Forelimb muscle (tissue), 1 donor: Measurements from ENCODE around the gene VCAM1. TPM values are rescaled to one million over a fixed set of nuclear protein-coding genes. Genes with fewer than 3 reads are reported as not detected.

ENCODE experiments used
- DNase-seq: peaks from one replicate; pipeline ENCODE4 v3.0.0-alpha.2; 2013; ENCODE audit warnings: low read depth
- polyA plus RNA-seq: library from polyadenylated mRNA; unstranded; fragments of 120-200 nt; gene quantifications from one replicate; pipeline ENCODE4 v1.2.1, GENCODE V29; 2013; ENCODE audit not compliant: insufficient read length

The VCAM1 gene
- polyA plus RNA-seq, 1 donor, result 8.7 TPM

DNA sequence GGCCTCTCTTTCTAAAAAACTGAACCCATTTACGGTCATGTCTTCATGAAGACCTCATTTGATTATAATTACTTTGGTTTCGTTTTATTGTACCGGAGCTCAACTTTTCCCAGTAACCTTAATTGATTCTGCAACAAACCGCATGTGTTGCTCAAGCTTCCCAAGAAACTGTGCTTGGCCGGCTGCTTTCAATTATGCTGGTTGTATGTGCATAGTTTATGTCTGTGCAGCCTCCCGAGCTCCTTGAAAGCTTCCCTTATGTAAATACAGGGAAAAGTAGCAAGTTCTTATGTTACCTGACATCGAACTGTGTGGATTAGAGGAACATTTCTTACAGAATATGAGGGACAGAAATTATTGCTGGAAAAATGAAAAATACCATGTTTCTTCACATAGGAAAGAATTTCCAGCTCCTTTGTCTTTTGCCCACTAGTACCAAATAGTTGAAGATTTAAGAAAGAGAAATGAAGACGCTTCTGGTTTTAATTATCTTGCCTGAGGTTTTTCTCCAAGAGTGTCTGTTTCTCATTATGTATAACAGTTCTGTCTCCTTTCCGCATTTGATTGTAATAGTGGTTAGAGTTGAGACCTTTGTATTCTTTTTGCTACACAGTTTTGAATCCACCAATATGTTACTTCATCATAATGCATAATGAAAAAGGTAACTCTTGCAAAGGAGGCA, 2.1 kb downstream of the VCAM1 start:
- no peak for DNase-seq

DNA sequence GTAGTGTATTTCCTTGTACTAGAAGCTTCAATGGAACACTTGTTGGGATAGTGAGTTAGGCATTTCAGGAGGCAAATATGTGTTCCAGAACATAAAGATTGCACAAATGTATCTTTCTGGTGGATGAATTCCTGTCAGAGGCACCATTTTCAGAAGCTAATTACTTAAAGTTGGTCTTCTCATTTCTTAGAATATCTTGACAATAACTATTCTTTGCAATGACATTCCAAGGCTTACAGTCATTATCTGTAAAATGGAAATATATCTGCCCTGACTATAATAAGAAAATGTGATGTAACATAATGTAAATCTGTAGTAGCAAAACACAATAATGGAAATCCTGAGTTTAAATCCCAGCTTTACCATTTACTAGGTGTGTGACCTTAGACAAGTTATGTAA, 2.7 kb downstream of the VCAM1 start:
- no peak for DNase-seq

DNA sequence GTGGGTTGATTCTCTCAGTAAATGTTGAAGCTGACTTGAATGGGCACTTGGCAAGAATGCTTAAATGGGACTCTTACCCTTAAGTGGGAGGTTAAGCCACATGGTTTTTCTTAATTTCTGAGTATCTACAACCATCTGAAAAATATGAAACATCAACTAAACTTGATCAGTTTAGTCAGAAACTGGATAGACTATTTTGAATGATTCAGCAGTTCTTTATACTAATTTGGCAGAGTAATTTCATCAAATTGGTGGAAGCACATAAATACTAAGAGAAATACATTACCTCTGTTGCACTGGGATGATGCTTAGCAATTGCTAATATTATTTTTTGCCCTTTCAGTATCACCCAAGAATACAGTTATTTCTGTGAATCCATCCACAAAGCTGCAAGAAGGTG, 4.7 kb downstream of the VCAM1 start:
- DNase-seq, result no peak

DNA sequence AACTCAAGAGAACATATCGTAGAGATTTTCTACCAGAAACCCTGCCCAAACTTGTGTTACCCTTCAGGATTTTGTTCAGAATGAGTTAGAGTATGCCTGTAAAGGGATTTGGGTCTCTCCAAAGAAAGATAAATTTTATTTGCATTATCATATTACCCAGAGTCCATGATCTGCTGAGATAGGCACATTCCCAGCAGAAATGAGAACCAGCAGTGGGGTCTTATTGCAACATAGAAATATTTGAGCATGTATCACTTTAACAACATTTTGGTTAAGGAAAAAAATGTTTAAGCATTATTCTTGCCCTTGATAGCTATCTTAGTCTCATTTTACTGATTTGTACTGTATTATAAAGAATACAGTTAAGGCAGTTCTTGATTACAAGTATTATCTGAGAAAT, 10.6 kb downstream of the VCAM1 start:
- DNase-seq, result no peak

DNA sequence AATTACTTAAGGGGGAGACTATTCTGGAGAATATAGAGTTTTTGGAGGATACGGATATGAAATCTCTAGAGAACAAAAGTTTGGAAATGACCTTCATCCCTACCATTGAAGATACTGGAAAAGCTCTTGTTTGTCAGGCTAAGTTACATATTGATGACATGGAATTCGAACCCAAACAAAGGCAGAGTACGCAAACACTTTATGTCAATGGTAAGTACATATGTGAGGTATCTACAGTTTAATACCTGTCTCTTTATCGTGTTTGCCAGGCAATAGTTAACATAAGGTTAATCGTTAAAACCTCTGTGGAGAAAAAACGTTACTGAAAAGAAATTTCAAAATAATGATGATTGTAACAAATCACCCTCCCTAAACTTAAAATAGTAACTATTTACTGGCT, 11.8 kb downstream of the VCAM1 start:
- no peak for DNase-seq

DNA sequence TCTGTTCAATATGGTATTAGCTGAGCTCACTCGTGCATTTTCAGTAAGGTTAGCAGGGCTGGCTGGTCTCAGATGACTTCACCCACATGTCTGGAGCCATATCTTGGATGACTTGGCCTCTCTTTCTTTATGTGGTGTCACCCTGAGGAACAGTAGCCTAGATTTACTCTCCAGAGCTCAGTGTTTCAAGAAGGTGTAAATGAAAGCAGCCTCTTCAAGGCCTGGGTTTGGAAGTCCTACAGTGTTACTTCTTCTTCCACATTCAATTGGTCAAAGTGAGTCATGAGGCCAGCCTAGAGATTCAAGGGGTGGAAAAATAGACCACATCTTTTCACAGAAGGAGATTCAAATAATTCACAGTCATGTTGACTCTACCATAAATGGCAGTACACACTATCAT, 12.2 kb downstream of the VCAM1 start:
- DNase-seq, result no peak

DNA sequence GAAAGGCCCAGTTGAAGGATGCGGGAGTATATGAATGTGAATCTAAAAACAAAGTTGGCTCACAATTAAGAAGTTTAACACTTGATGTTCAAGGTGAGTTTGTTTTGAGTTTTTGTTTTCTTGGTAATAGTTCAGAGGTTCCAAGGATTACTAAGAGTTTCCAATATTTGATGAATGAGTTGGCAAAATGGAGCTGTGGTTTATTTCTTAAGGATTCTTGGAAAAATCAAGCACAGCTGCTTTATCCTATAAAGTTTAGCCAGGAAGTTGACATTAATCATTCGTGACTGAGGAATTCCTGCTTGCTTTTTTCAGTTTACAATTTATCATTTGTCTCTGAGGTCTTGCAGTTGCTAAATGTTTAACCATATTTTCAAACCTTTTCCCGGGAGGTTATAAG, 15.1 kb downstream of the VCAM1 start:
- peak; percentile 89 for DNase-seq

DNA sequence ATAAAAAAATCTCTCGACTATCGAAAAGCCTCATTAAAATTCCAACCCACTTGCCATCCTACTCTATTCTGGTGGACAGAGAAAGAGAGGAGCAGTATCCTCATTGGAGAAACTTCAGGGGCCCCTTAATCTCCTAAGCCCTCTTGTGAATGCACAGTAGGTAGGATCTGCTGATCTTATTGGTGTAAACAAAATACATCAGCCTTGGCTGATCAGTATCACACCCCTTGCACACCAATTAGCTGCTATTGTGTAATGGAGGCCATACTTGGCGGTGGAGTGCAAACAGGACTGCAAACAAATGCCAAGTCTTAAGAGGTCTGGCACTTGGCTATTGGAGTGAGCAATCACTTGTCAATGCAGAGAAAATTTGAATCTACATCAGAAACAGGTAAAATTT, 15.7 kb downstream of the VCAM1 start:
- DNase-seq, result no peak

DNA sequence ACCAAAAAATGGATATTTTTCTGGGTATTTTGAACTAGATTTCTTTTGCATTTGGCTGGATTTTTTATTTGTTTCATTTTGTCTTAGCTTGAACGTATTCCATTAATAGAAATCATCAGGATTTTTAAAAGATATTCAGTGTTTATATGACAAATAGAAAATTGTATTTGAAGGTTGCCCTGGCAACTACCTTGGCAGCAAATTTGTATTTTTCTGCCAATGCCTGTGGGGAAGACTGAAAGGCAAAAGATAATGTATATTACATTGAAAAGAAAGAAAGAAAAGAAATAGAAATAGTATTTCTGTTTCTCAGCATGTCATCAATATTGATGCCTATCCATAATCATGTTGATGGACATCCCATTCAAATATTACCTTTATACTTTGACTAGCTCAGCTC, 16.8 kb downstream of the VCAM1 start:
- DNase-seq, result peak; percentile 35

DNA sequence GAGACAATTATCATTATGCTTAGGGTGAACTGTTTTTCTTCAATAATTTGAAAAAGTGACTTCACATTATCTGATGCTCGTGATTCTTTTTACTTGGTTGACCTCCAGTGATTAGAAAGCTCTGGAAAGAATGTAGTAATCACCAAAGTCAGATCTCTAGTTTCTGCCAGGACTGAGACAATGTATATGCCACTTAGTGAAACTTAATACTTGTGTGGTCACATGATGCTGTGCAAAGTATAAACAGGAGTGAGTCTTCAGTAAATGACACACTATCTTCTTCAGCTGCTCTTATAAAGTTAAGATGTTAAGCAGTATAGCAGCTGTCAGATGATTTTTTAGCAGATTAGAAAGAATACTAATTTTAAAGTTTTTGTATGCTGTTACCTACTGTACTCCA, 17.2 kb downstream of the VCAM1 start:
- DNase-seq, result peak; percentile 31

DNA sequence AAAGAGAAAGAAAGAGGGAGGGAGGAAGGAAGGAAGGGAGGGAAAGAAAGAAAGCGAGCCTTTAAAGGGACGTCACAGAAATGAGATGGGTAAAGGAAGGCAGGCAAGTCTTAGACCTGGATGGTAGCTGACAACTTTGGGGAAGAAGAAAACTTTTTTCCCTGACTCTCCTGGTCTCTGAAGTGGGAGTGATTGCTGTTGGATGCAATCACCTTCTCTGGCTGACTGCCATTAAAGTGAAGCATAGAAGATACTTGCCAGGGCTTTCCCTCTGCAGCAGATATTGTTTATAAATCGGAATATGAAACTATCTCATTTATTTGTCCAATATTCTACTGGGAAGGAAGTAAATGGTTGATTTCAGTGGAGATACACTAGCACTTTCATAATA, 27.0 kb downstream of the VCAM1 start:
- DNase-seq, result no peak

DNA sequence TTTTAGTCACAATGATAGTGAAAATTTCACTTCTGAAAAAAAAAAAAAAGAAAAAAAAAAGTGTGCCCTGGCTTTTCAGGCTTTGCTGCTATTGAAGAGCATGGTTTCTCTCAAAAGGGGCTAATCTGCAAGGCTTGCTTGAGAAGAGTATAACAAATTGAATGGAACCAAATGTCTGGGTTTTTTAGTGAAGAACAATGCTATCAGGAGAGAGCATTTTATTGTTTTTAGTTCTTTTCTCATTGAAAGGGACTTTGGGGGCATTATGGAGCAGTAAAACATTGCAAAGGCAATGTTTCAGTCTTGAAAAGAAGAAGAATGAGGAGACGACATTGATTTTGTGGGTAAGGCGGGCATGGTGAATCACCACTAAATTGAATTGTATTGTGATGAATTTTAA, 28.2 kb downstream of the VCAM1 start:
- DNase-seq, result no peak

DNA sequence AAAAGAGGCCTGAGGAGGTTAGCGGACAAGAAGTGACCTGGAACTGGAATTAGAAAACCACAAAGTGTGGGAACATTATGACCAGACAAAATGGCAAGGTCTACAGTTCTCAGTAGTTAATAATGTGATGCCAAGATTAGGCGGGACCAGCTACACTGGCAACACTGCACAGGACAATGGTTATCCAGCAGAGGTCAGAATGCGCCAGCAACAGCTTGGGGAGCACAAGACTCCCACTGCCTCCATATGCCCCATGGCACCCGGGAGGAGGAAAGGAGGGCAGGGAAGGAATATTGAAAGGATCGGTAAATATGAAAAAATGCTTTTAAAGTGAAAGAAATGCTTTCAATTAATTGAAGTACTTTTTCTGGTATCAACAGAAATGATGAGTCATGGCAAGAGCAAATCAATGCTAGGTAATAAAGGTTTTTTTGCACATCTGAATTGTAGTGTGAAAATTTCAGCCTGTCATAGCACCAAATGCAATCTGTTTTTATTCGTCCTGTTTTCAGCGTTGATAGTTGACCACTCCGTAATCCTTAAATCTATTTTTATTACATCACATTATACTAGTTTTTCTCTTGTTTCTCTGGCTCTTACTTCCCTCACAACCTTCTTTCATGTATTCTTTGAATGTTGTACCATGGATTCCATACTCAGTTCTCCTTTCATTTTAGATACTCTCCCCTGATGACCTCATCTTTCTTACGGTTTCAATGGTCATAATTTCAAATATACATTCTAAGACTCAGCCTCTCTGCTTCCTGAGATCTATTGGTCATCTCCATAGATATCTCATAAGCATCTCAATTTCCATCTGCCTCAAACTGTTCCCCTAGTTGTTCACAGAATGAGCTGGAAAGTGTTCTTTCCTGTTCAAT, 30.7 kb downstream of the VCAM1 start:
- no peak for DNase-seq

DNA sequence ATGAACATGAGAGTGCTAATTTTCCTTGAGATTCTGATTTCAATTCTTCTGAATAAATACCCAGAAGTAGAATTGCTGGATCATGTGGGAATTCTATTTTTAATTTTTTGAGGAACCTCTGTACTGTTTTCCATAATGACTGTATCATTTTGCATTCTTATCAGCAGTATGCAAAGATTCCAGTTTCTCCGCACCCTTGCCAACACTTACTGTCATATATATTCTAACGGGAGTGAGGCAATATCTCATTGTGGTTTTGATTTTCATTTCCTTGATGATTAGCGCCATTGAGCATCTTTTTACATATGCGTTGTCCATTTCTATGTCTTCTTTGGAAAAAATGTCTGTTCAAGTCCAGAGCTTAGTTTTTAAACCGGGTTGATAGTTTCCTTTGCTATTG, 33.2 kb downstream of the VCAM1 start:
- no peak for DNase-seq

DNA sequence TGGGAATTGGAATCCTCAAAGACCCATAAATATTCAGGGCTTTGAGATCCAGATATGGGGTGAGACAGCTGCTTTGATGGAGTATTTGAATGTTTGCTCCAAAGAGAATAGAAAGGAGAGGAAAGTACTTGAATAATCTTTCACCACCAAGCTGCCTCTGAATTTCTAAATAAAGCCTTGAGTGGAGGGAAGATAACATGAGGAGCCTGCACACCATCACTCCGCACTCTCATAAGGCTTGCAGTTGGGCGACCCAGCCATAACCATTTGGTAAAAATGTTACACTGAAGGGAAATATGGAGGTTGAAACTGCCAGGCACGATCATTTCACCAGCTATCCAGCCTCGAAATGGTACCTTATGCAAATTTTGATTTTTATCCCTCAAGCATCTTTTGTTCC, 38.4 kb downstream of the VCAM1 start:
- no peak for DNase-seq

DNA sequence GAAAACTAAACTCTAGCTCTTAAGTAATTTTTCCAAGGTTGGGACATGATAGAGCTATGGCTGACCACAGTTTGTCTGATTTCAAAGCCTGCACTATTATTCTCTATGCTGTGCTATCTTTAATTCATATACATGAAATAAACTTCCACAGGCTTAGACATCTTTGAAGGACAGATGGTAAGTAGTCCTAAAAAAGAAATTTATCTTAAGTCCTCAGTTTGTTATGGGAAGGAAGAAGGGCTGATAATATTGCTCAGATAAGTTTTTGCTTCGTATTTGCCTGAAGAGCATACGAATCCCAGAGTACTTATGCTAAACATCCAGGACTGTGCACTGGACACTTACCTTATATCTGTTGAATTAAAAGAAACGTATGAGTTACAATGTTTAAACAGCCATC, 39.6 kb downstream of the VCAM1 start:
- DNase-seq, result no peak

DNA sequence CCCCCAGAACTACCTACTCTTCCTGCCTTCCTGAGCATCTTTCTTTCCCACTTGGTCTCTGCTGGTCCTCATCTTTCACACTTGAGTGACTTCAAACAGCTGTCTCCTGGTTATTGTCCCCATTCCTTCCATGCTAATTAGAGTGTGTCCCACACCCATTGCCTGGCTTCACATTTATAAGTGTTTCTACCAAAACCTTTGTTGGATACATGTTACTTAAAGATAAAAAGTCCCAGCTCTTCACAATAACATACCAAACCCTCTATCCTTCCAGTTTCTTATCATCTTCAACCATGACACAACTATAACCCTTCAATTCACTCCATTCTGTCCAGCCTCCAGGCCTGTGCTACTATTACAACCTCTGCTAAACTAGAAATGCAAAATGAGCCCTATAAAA, 41.0 kb downstream of the VCAM1 start:
- no peak for DNase-seq

DNA sequence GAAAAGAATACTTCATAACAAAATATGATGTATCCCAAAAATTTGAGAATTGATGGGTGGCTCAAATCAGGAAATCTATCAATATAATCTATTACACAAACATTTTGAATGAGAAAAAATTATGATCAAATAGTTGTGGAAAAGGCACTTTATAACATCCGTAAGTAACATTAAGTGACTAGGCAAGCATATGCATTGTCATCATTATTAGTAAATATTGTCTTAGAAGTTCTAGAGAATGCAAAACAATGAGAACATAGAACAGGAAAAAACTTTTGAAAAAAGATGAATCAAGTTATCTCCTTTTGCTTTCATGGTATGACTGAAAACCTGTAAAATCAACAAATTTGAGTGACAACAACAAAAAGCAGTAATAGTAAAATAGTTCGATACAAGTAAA, 42.9 kb downstream of the VCAM1 start:
- no peak for DNase-seq

DNA sequence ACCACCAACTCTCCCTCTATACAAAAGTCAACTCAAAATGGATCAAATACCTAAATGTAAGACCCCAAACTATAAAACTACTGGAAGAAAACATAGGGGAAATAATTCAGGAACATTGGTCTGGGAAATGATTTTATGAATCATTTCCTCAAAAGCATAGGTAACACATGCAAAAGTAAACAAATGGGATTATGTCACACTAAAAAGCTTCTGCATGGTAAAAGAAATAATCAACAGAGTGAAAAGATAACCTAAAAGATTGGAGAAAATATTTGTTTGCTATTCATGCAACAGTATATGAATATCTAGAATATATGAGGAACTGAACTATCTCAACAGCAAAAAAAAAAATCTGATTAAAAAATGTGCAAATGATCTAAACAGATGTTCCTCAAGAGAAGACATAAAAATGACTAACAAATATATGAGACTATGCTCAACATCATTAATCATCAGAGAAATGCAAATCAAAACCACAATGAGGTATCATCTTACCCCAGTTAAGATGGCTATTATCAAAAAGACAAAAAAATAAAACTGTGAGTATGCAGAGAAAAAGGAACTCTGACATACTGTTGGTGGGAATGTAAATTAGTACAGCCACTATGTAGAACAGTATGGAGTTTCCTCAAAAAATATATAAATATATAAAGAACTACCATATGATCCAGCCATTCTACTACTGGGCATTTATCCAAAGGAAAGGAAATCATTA, 47.8 kb downstream of the VCAM1 start:
- no peak for DNase-seq

DNA sequence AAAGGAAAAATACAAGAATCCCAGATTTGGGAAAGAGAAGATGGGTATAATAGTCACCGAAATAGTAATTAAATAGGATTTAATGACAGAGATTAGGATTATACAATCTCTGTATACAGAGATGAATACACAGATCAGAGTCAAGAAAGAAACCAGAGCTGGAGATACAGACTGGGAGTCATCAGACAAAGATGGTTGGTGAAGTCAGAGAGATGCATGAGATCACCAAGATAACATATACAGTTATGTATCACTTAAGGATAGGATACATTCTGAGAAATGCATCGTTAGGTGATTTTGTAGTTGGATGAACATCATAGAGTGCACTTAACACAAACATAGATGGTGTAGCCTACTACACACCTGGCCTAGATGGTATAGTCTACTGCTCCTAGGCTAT, 49.8 kb downstream of the VCAM1 start:
- DNase-seq, result no peak

DNA sequence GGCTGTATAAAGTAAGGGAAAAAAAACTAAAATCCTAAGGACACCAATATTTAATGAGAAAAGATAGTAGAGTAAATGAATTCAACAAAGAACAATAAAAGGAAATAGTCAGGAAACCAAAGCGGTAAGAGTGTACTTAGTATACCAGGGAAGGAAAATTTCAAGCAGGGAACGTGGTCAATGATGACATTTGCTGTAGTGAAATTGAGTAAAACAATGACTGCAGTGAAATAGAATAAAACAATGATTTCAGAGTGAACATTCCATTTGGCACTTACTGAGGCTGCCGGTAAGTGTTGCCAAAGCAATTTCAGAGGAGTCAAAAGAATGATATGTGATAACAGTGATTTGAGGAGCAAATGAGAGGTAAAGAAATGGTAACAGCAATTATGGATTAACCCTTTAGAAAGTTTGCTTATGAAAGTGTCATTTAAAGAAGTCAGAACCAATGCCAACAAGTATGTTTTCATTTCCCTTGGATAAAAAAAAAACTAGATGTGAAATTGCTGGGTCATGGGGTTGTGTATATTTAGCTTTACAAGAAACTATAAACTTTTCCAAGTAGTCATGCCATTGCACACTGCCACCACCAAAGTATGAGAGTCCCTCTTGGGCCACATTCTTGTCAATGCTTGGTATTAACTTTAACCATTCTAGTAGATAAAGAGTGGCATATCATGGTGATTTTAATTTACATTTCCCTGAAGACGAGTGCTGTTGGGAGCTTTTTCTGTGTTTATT, 50.5 kb downstream of the VCAM1 start:
- DNase-seq, result no peak

DNA sequence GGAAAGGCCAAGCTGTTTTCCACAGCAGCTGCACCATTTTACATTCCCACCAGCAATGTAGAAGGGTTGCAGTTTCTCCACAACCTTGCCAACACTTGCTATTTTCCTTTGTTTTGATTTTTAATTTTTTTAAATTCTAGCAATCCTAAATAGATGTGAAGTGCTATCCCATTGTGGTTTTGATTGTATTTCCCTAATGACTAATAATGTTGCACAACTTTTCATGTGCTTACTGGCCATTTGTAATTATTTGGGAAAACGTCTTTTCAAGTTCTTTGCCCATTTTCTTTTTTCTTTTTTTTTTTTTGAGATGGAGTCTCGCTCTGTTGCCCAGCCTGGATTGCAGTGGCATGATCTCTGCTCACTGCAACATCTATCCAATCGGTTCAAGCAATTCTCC, 53.9 kb downstream of the VCAM1 start:
- DNase-seq, result no peak
